GM18951 (cell line): ENCODE measurements around the gene ADIG.

Experiments
- POLR2A ChIP-seq: IDR thresholded peaks from 4 replicates; pipeline ENCODE4 v1.6.1; 2011; ENCODE audit warnings: mild to moderate bottlenecking; ENCODE audit not compliant: insufficient read length, insufficient read depth; ENCODE audit errors: extremely low read depth
- in situ Hi-C: fragments of 300-500 bp; cut with MboI; formaldehyde crosslinking; loops from one replicate; pipeline ENCODE4 v1.12.0; 2022; ENCODE audit warnings: low sequenced_read_pairs, mixed read lengths, inconsistent platforms; ENCODE audit not compliant: unreplicated experiment

Gene ADIG

DNA sequence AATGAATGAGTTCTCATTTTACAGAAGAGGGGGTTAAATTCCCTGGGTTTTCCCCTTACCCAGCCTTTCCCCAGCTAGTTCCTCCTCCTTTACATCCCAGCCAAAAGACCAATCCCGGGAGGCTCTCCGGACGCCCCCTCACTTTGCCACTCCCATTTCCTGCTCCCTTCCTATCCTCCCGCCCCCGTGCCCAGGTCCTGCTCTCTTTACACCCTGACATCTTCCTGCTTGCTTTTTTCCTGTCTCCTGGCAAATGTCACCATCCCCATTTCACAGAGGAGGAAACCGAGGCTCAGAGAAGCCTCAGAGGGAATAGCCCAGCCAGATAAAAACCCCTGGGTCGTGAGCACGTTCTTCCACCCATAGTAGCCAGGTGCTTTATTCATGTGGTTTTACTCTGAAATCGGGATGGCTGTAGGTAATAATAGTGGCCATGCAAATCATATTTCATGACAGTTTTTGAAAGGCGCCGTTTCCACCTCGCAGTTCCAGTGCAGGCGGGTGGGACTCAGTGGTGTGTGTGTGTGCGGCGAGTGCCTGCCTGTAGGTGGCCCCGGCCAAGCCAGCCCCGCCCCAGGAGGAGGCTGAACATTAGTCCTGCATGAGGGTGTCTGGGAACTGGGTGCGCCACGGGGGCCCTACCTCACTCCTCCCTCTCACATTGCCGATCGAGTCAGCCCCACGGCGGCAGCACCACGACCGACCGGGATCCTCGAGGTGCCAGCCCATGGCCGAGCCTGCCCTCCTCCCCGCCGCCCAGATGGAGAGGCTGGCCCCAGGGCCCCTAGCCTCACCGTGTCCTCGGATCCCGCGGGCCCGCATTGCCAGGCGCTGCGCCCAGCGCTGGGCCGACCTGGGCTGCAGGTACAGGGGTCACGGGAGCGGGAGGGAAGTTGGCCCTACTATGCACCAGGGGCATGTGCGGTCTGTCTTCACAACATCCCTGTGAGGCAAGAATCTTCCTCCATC lies 20.5 kb downstream of the ADIG start, which contains the start of gene ARHGAP40:
Gene ARHGAP40, plus strand, starts transcription at position 594 of the 969 bp plus-strand sequence.
- no peak for TF ChIP-seq POLR2A
- in situ Hi-C loops: no loop called here

DNA sequence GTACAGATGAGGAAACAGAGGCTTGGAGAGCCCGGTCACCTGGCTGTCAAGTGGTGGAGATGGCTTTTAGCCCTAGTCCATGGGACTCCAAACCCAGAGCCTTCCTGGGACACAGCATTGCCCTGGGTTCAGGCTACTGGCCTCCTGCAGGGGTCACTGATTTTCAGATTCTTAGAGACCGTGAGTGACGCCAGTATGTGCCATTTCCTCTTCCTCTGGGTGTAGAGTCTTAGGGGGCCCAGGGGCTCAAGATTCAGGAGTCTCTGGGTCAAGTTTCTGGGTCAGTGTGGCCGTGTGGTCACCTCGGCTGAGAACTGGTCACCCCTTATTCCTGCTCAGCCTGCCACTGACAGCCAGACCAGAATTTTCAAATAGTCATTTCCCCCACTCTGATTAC lies 21.2 kb downstream of the ADIG start:
- in situ Hi-C loops: no loop called here
- no peak for TF ChIP-seq POLR2A

DNA sequence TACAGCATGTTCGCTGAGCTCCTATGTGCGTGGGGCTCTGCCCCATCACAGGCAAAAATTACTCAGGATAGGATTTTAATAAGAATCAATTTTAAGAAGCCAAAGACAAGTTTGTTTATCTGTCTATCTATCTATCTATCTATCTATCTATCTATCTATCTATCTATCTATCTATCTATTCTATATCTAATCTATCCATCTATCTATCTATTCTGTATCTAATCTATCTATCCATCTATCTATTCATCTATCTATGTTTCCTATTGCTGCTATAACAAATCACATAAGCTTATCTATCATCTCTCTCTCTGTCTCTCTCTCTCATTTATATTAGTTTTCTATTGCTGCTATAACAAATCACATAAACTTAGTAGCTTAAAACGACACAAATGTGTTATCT lies 22.3 kb downstream of the ADIG start:
- in situ Hi-C loops: no loop called here
- no peak for TF ChIP-seq POLR2A

DNA sequence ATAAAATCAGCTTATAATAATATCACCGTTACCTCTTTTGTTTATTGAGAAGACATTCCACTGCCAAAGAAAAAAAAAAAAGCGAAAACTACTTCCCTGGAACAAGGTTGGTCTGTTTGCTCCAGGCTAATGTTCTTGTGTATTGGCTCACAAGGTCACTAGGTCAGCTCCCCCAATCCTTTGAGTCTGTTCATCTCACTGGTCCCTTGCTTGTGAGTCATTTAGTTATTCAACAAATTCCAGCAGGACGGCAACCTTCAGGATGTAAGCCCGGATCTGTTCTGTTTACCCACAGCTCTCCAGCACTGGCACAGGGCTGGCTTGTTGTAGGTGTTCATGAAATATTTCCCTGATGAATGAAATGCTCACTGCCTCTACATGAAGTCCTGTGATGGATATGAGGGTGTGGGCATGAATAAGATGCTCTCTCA lies 23.9 kb downstream of the ADIG start:
- TF ChIP-seq POLR2A: no peak
- in situ Hi-C loops: no loop called here

DNA sequence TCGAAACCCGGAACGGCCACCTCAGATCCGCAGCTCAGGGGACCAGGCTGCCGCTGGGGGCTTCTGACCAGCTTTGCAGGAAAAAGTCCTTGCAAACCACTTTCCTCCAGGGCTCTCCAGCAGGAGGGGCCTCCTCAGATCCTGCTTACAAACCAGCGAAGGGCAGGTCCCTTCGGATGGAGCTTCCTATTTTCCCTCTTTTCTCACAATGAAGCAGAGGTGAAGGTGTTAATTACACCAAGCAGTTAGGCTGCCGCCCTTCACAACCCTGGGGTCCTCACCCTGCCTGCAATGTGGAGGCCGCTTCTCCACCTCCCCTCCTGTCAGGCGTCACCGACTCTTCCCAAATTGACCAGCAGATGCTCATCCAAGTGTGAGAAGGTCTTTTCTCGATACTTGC lies 26.4 kb downstream of the ADIG start:
- in situ Hi-C loops: no loop called here

DNA sequence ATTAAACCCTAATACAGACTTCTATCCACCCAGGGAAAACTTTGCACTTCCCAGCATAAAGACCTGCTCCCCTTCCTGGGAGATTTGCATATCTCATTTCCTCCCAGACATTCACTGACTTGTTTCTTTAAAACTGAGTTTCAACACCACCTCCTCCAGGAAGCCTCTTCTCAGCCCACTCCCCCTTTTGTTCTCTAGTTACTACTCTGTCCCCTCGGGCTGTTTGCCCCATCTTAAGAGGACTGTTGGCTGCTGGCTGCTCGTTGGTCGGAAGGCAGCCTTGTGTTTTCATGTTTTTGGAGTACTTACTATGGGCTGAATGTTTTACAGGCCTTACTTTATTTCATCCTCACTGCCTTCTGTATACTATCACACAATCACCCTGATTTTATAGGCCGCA lies 27.2 kb downstream of the ADIG start:
- TF ChIP-seq POLR2A: no peak
- in situ Hi-C loops: no loop called here

More for the DNA sequence above, 26.4 kb downstream of the ADIG start:
- TF ChIP-seq POLR2A: no peak

DNA sequence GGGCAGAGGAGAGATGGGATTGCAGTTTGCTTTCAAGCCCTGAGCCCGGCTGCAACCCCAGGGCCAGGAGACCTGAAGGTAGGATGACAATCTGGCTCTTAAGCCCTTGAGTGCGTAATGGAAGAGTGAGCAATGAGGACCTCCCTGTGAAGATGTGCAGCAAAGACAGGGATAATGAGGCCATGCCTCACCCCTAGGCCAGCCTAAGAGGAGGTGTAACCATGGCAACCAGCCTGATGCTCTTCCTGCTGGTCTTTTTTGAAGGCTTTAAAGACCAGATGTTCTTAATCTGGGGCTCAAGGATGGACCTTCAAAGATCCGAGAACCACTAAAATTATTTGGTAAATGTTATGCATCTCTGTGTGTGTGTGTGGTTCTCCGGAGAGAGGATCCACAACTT lies 28.8 kb downstream of the ADIG start:
- no peak for TF ChIP-seq POLR2A

DNA sequence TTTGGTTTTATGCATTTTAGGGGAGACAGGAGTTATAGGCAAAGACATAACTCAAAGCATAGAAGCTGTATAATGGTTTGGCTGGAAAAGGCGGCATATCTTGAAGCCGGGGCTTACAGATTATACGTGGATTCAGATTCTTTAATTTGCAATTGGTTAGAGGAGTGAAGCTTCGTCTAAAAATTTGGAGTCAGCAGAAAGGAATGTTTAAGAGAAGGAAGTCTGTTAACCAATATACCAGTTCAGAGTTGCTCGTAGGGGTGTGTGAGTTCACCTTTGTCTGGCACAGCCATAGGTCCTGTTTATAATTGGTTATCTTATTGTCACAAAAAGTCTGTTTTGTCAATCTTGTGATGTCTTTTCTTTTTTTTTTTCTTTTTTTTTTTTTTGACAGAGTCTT lies 29.5 kb downstream of the ADIG start:
- in situ Hi-C loops: no loop called here
- TF ChIP-seq POLR2A: no peak

More for the DNA sequence above, 28.8 kb downstream of the ADIG start:
- in situ Hi-C loops: no loop called here

DNA sequence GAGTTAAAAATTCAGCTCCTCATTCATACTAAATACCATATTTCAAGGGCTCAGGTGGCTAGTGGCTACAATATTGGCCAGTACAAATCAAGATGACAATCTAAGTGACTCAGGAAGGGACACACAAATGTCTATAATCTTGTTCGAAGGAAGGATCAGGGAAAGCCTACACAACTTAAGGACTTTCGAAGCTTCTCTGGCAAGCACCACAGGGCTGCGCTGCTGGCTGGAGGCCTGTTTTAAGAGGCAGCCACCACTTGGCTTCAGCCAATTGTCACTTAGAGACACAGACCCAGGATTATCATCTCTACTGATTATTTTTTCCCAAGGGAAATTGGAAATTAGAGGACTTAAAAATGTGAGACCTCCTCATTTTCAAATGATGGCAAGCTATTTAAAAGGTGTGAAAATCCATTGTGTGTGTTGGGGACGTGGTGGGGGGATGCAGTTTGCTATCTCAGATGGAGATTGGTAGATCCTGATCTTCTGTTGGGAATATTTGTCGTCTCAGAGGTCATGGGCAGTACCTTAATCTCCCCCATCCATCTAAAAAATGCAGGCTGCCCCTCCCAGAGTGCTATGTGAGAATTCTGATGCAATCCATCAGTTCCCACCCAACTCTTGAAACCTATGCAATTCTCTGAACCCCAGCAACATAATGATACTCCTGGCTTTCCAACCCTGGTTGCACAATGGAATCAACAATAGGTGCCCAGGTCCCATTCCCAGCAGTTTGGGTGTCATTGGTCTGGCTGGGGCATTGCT lies 31.9 kb downstream of the ADIG start:
- in situ Hi-C loops: no loop called here
- no peak for TF ChIP-seq POLR2A

DNA sequence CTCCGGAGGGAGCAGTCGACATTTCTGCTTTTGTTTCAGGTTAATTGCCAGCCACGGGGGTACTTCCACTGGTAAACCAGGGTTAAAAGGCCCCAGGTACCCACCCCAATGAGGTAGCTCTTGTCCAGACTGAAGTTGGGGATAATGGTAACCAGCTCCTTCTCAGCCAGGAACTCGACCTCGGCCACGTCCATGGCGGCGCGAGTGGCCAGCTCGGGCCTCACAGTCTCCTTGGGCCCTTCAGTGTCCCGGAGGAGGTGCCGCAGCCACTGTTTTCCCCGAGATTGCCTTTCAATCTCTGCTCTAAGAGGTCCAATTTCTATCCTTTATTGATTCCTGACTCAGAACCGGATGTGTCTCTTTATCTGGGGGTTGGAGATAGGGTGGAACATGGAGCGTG lies 34.3 kb downstream of the ADIG start:
- no peak for TF ChIP-seq POLR2A
- in situ Hi-C loops: no loop called here

DNA sequence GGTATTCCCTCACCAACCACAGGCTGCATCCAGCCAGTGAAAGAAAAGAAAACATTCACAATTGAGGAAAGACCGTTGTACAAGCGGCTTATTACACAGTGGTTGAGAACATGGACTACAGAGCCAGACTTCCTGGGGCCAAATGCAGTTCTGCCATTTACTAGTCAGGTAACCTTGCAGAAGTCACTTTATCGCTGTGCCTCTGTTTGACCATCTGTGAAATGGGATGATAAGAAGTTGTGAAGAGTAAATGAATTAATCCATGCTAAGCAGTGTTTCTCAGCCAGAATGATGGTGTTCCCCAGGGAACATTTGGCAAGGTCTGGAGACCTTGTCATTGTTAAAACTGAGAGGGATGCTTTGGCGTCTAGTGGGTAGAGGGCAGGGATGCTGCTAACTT lies 35.5 kb downstream of the ADIG start:
- in situ Hi-C loops: no loop called here

DNA sequence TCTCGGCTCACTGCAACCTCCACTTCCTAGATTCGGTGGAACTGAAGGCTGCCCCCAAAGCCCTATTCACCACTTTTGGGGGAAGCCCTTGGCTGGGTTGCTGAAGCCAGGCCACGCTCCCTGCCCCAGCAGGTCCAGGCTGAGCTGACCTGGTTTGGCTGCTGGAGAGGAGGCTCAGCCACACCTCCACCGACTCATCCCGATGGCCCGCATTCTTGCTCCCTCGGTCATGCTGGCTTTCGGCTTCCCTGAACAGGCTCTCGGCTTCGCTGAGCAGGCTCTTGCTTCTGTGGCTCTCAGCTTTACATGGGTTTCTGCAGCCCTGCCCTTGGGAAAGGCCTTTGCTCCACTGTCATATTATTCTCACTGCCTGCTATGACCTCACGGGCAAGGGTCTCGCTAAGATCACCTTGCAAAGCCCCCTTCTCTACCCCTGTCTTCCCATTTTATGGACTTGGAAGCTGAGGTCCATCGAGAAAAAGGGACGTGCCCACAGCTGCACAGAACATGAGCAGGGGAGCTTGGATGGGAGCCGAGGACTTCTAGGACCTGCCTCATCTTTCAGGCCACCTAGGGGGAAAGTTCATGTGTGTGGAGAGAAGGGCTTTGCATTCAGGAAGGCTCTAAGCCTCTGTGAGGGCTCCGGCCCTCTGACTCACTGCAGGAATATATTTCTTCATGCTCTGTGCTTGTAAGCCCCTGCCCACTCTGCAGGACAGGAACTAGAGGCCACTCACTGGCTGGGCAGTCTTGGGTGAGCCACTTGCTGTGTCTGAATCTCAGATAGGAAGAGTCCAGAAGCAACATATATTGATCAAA lies 36.2 kb downstream of the ADIG start:
- in situ Hi-C loops: no loop called here
- TF ChIP-seq POLR2A: no peak

More for the DNA sequence above, 35.5 kb downstream of the ADIG start:
- TF ChIP-seq POLR2A: no peak

DNA sequence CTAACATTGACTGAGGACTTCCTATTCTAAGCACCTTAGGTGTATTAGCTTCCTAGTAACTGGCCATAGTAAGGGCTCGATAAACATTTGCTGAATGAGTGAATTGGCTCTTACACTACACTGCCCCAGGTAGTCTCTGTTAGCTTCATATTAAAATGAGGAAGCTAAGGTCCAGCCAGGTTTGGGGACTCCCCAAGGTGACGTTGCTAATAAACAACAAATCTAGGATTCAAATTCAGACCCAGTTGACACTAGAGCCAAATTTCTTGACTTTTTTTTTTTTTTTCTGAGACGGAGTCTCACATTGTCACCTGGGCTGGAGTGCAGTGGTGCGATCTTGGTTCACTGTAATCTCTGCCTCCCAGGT lies 36.8 kb downstream of the ADIG start:
- in situ Hi-C loops: no loop called here
- TF ChIP-seq POLR2A: no peak
